Suppressor macrophage treated with lipopolysaccharide for 4 hours (primary cell): ENCODE measurements around the gene DUSP7.

ENCODE experiments used
- DNase-seq: peaks from one replicate; pipeline ENCODE4 v3.0.0-alpha.2; 2020

DUSP7 gene

GRCh38 chr3:52024765-52025452, 31.5 kb downstream of the DUSP7 start:
- no peak for DNase-seq

GRCh38 chr3:52023860-52024764, 32.3 kb downstream of the DUSP7 start:
- DNase-seq, result no peak

DNA sequence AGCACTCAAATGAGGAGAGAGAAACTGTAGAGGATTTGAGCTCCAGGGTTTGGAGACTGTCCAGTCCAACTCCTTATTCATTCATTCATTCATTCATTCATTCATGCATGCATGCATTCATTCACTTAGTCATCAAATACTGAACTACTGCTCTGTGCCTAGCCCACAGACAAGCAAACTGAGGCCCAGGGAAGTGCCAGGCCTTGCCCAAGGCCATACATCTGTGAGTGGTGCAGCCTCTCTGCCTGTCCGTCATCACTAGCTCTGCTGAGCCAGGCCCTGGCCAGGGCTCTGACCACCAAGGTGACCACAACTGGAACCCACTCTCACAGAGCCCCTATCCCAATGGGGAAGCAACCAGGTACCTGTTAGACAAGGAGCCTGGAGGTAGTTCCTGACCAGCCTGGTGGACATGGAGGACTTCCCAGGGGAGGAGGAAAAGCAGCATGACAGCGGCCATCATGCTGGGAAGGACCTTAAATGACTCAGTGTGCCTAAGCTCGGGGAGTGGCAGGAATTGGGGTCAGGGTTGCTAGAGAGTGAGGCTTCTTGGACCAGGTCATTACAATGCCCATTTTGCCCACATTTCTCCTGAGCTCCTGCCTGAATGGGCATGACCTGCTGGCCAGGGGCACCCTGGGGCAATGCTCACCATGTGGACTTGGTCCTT, 33.1 kb downstream of the DUSP7 start:
- DNase-seq, result no peak

GRCh38 chr3:52022323-52023100, 33.9 kb downstream of the DUSP7 start:
- DNase-seq, result no peak

DNA sequence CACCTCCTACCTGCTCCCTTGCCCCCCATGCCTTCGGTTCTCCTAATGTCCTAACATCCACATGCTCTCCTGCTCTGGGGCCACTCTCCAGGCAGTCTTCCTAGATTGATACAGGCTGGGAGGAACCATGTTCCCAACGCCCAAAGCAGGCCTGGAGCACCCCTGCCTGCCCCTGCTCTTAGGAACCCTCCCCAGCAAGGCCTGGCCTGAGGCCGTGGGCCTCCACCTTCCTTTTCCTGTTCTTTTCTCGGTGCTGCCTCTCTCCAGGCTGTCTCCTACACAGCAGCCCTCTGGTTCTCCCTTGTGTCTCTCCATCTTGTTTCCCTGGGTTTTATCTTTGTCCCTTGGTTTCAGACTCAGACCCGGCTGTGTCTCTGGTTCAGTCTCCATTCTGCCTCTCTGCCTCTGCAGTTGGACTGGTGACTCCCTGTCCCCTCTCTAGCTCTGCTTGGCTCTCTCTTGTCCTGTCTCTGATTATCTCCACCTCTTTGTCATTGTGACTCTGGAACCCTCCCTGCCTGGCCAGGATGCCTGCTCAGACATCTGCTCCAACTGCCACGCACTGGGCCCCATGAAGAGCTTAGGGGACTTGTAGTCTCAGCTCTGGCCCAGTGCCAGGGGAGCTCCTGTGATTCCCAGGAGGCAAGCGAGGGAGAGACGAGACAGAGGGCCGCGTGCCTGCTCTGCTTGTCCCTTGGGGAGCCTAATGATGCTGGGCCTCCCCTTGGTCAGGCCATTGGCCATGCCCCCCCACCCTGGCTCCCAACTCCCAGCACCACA, 34.7 kb downstream of the DUSP7 start:
- DNase-seq, result no peak

DNA sequence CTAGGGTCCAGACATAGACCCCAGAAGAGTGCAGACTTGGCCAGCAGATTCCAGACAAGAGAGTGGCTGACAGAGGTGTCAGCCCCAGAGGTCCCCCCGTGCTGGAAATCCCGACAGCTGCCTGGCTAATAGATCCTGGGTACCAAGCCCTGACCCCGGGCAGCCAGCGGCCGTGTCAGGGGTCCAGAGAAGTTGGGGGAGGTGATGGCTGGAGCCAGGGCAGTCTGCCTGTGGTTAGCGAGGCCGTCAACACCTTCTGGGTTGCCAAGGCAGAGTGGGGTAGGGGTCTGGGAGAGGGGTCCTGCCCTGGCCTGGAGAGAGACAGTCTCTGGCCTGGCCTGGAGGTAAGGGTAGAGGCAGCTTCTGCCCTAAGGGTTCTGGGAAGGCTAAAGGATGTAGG, 35.6 kb downstream of the DUSP7 start:
- no peak for DNase-seq

DNA sequence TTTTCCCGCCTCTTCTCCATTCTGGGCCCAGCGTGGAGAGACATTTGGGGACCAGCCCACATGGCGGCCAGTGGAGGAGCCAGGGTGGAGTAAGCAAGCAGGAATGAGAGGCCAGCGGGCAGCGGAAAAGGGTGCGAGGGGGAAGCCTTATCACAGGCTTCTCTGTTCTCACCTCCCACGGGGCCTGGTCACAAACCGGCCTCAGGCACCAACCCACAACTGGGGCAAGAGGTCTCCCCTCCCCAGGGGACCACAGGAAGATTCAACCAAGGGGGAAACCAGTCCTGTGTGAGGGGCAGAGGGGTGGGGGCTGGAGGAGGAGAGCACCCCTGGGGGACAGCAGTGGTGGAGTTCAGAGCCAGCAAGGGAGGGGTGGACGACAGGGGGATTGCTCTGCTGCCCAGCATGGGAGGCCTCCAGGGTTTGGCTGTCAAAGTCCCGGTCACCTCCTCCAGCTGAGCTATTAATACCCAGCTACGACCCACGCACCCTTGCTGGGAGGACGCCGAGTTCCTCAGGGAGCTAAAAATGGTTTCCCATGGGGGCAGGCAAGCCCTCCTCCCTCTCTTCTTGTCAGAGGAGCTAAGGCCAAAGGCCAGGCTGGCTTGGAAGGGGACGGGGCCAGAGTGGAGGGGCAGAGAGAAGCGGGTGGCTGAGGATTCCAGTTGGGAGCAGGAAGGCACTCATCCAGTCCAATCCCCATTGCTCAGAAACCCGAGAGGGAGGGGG, 36.9 kb downstream of the DUSP7 start:
- DNase-seq, result no peak

- no peak for DNase-seq
Observed at GRCh38 chr3:52018319-52019000, 37.9 kb downstream of the DUSP7 start.

- DNase-seq, result no peak
Observed at GRCh38 chr3:52017586-52017985, 38.8 kb downstream of the DUSP7 start.

- no peak for DNase-seq
Observed at GRCh38 chr3:52015438-52016228, 40.7 kb downstream of the DUSP7 start.

GRCh38 chr3:52014613-52015012, 41.8 kb downstream of the DUSP7 start:
- DNase-seq, result no peak

- DNase-seq, result no peak
Observed at GRCh38 chr3:52013802-52014598, 42.4 kb downstream of the DUSP7 start.

GRCh38 chr3:52012699-52013098, 43.7 kb downstream of the DUSP7 start:
- DNase-seq, result no peak

- DNase-seq, result no peak
Observed at GRCh38 chr3:52010431-52010830, 45.9 kb downstream of the DUSP7 start.

- DNase-seq, result no peak
Observed at GRCh38 chr3:52007291-52007690, 49.1 kb downstream of the DUSP7 start.

- DNase-seq, result no peak
Observed at GRCh38 chr3:52006820-52007133, 49.6 kb downstream of the DUSP7 start.

- DNase-seq, result peak; percentile 30
Observed at GRCh38 chr3:52006017-52006819, 50.2 kb downstream of the DUSP7 start.

- DNase-seq, result no peak
Observed at GRCh38 chr3:52005571-52005986, 50.8 kb downstream of the DUSP7 start.
